ENCODE data around the gene SERP2. TPM values are rescaled to one million over a fixed set of nuclear protein-coding genes. Genes with fewer than 3 reads are reported as not detected.

SERP2 gene
- total and polyA plus RNA-seq, 9 of the 15 experiments (the other 6 are each of a cell fraction or from before 2014, with no cell fraction given): 0.13 TPM; not detected in 8

DNA sequence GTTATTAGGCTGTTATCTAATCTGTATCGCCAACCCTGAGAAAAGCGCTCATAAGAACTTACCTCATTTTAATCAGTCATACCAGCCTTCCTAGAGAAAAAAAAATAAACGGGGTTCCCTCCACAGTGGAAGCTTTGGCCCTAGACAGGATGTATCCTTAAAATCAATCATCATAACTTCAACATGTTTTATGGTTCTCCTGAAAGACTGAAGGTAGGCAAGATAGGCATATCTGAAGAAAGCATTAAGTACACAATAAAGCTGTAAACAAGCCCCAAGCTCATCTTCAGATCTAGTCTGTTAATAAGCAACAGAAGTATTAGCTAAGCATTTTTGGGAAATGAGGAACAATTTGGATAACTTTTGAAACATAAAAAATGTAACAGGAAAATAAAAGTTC lies 18.7 kb upstream of the SERP2 start (continued):
- TF ChIP-seq MXI1 (IDR thresholded peaks at IDR 0.05; ENCODE audit: low read depth, low read length) (no peak), OTX1 (CRISPR knock-in tag; IDR thresholded peaks at IDR 0.05) (no peak), ARHGAP35 (IDR thresholded peaks at IDR 0.05; ENCODE audit: partially characterized antibody) (no peak), ATF7 (IDR thresholded peaks at IDR 0.05) (no peak), HMG20B (CRISPR knock-in tag; IDR thresholded peaks at IDR 0.05) (no peak), ZNF436 (CRISPR knock-in tag; IDR thresholded peaks at IDR 0.05) (no peak), TCF3 (CRISPR knock-in tag; IDR thresholded peaks at IDR 0.05) (peak; percentile 79), ETV1 (tag; conservative IDR thresholded peaks at IDR 0.05; ENCODE audit: low read depth) (0 out of 2 replicates have a peak, but pooled peaks have one; percentile 19), ZNF764 (CRISPR knock-in tag; IDR thresholded peaks at IDR 0.05; ENCODE audit: low read depth) (no peak), TEAD4 (IDR thresholded peaks at IDR 0.05; ENCODE audit: low read length) (peak; percentile 63), TEAD4 (CRISPR knock-in tag; IDR thresholded peaks at IDR 0.05; ENCODE audit: borderline replicate concordance) (no peak), ZNF165 (CRISPR knock-in tag; IDR thresholded peaks at IDR 0.05; ENCODE audit: borderline replicate concordance) (no peak), ZNF431 (CRISPR knock-in tag; IDR thresholded peaks at IDR 0.05) (no peak), ZBED1 (IDR thresholded peaks at IDR 0.05) (no peak), TRIM28 (IDR thresholded peaks at IDR 0.05) (no peak), KLF10 (CRISPR knock-in tag; IDR thresholded peaks at IDR 0.05) (no peak), CBFA2T2 (conservative IDR thresholded peaks at IDR 0.05) (peak; percentile 49; the same call in 1 of the 2 replicates), MEF2A (IDR thresholded peaks at IDR 0.05; ENCODE audit: control insufficient read depth, low read depth, low read length) (no peak)
- TF ChIP-seq, protein P1, sequence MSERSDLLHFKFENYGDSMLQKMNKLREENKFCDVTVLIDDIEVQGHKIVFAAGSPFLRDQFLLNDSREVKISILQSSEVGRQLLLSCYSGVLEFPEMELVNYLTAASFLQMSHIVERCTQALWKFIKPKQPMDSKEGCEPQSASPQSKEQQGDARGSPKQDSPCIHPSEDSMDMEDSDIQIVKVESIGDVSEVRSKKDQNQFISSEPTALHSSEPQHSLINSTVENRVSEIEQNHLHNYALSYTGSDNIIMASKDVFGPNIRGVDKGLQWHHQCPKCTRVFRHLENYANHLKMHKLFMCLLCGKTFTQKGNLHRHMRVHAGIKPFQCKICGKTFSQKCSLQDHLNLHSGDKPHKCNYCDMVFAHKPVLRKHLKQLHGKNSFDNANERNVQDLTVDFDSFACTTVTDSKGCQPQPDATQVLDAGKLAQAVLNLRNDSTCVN (CRISPR knock-in tag; IDR thresholded peaks at IDR 0.05): no peak
- TF ChIP-seq, protein P2, sequence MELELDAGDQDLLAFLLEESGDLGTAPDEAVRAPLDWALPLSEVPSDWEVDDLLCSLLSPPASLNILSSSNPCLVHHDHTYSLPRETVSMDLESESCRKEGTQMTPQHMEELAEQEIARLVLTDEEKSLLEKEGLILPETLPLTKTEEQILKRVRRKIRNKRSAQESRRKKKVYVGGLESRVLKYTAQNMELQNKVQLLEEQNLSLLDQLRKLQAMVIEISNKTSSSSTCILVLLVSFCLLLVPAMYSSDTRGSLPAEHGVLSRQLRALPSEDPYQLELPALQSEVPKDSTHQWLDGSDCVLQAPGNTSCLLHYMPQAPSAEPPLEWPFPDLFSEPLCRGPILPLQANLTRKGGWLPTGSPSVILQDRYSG (tag; conservative IDR thresholded peaks at IDR 0.05; ENCODE audit: low read depth): no peak
- TF ChIP-seq, protein P3, sequence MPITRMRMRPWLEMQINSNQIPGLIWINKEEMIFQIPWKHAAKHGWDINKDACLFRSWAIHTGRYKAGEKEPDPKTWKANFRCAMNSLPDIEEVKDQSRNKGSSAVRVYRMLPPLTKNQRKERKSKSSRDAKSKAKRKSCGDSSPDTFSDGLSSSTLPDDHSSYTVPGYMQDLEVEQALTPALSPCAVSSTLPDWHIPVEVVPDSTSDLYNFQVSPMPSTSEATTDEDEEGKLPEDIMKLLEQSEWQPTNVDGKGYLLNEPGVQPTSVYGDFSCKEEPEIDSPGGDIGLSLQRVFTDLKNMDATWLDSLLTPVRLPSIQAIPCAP (CRISPR knock-in tag; IDR thresholded peaks at IDR 0.05; ENCODE audit: borderline replicate concordance): no peak
- TF ChIP-seq, protein P4, sequence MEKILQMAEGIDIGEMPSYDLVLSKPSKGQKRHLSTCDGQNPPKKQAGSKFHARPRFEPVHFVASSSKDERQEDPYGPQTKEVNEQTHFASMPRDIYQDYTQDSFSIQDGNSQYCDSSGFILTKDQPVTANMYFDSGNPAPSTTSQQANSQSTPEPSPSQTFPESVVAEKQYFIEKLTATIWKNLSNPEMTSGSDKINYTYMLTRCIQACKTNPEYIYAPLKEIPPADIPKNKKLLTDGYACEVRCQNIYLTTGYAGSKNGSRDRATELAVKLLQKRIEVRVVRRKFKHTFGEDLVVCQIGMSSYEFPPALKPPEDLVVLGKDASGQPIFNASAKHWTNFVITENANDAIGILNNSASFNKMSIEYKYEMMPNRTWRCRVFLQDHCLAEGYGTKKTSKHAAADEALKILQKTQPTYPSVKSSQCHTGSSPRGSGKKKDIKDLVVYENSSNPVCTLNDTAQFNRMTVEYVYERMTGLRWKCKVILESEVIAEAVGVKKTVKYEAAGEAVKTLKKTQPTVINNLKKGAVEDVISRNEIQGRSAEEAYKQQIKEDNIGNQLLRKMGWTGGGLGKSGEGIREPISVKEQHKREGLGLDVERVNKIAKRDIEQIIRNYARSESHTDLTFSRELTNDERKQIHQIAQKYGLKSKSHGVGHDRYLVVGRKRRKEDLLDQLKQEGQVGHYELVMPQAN (IDR thresholded peaks at IDR 0.05; ENCODE audit: borderline replicate concordance): no peak
- TF ChIP-seq, protein P5, sequence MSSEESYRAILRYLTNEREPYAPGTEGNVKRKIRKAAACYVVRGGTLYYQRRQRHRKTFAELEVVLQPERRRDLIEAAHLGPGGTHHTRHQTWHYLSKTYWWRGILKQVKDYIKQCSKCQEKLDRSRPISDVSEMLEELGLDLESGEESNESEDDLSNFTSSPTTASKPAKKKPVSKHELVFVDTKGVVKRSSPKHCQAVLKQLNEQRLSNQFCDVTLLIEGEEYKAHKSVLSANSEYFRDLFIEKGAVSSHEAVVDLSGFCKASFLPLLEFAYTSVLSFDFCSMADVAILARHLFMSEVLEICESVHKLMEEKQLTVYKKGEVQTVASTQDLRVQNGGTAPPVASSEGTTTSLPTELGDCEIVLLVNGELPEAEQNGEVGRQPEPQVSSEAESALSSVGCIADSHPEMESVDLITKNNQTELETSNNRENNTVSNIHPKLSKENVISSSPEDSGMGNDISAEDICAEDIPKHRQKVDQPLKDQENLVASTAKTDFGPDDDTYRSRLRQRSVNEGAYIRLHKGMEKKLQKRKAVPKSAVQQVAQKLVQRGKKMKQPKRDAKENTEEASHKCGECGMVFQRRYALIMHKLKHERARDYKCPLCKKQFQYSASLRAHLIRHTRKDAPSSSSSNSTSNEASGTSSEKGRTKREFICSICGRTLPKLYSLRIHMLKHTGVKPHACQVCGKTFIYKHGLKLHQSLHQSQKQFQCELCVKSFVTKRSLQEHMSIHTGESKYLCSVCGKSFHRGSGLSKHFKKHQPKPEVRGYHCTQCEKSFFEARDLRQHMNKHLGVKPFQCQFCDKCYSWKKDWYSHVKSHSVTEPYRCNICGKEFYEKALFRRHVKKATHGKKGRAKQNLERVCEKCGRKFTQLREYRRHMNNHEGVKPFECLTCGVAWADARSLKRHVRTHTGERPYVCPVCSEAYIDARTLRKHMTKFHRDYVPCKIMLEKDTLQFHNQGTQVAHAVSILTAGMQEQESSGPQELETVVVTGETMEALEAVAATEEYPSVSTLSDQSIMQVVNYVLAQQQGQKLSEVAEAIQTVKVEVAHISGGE (CRISPR knock-in tag; IDR thresholded peaks at IDR 0.05): no peak

Measured in K562 (cell line).